Chondrocyte (in vitro differentiated cells): ENCODE data around the gene MFSD12. TPM values are rescaled to one million over a fixed set of nuclear protein-coding genes. Genes with fewer than 3 reads are reported as not detected.

Source experiments
- DNase-seq: peaks from one replicate; pipeline ENCODE4 v3.0.0; 2021; ENCODE audit warnings: mixed read lengths, low spot score
- H3K27ac Mint-ChIP-seq: one replicate; pipeline ENCODE4 v1.8.0; 2021; ENCODE audit warnings: mild to moderate bottlenecking, moderate library complexity, mixed read lengths; ENCODE audit not compliant: unreplicated experiment
- H3K27me3 Mint-ChIP-seq: 2 replicates; pipeline ENCODE4 v1.8.0; 2021; ENCODE audit warnings: low read depth, mixed read lengths
- H3K36me3 Mint-ChIP-seq: 2 replicates; pipeline ENCODE4 v1.8.0; 2021; ENCODE audit warnings: low read depth, mixed read lengths
- H3K4me1 Mint-ChIP-seq: 2 replicates; pipeline ENCODE4 v1.8.0; 2021; ENCODE audit warnings: low read depth, mild to moderate bottlenecking, mixed read lengths
- H3K4me3 Mint-ChIP-seq: one replicate; pipeline ENCODE4 v1.8.0; 2021; ENCODE audit warnings: mild to moderate bottlenecking, moderate library complexity, mixed read lengths; ENCODE audit not compliant: unreplicated experiment
- H3K9me3 Mint-ChIP-seq: 2 replicates; pipeline ENCODE4 v1.8.0; 2021; ENCODE audit warnings: low read depth, mixed read lengths
- CTCF ChIP-seq: fragments of 200-600 bp; sonication (generic); IDR thresholded peaks from 2 replicates; pipeline ENCODE4 v1.5.0; 2021; ENCODE audit warnings: antibody characterized with exemption, mild to moderate bottlenecking, moderate library complexity
- total RNA-seq: library from RNA; stranded (reverse); gene quantifications from 3 replicates; pipeline ENCODE4 v1.2.1, GENCODE V29; 2021

Gene MFSD12
- total RNA-seq, 1 donor from 2014 or later: 98.4 TPM

- peaks cover 5% of the 10 kb centered on the region for H3K4me1 Mint-ChIP-seq
- no peak for TF ChIP-seq CTCF
- DNase-seq: no peak
- no peak overlapping the region for H3K4me3 Mint-ChIP-seq
- no peaks in the 10 kb centered on the region for H3K9me3 Mint-ChIP-seq
- H3K27ac Mint-ChIP-seq: no peak overlapping the region
- peaks cover 9% of the 10 kb centered on the region for H3K36me3 Mint-ChIP-seq
- H3K27me3 Mint-ChIP-seq: no peaks in the 10 kb centered on the region
Observed at GRCh38 chr19:3536429-3537100, 20.8 kb downstream of the MFSD12 start.

GRCh38 chr19:3535981-3536380, 21.4 kb downstream of the MFSD12 start:
- H3K4me1 Mint-ChIP-seq: peaks cover 5% of the 10 kb centered on the region
- no peak overlapping the region for H3K4me3 Mint-ChIP-seq
- peaks cover 14% of the 10 kb centered on the region for H3K36me3 Mint-ChIP-seq
- H3K27ac Mint-ChIP-seq: no peak overlapping the region
- no peak for TF ChIP-seq CTCF
- DNase-seq: no peak
- H3K9me3 Mint-ChIP-seq: no peaks in the 10 kb centered on the region
- no peaks in the 10 kb centered on the region for H3K27me3 Mint-ChIP-seq

GRCh38 chr19:3535563-3535965, 21.8 kb downstream of the MFSD12 start:
- H3K36me3 Mint-ChIP-seq: peaks cover 14% of the 10 kb centered on the region

GRCh38 chr19:3535235-3535535, 22.2 kb downstream of the MFSD12 start:
- Mint-ChIP-seq H3K27me3 (no peaks in the 10 kb centered on the region), H3K9me3 (no peaks in the 10 kb centered on the region), H3K4me3 (no peak overlapping the region), H3K4me1 (peaks cover 5% of the 10 kb centered on the region), H3K36me3 (peaks cover 14% of the 10 kb centered on the region), H3K27ac (no peak overlapping the region)
- TF ChIP-seq CTCF: no peak
- no peak for DNase-seq

More at GRCh38 chr19:3535563-3535965, 21.8 kb downstream of the MFSD12 start:
- Mint-ChIP-seq H3K4me3 (no peak overlapping the region), H3K27me3 (no peaks in the 10 kb centered on the region), H3K27ac (no peak overlapping the region), H3K9me3 (no peaks in the 10 kb centered on the region), H3K4me1 (peaks cover 5% of the 10 kb centered on the region)
- DNase-seq: no peak
- no peak for TF ChIP-seq CTCF

- H3K4me1 Mint-ChIP-seq: peaks cover 5% of the 10 kb centered on the region
- H3K27ac Mint-ChIP-seq: no peak overlapping the region
- no peaks in the 10 kb centered on the region for H3K27me3 Mint-ChIP-seq
- no peaks in the 10 kb centered on the region for H3K9me3 Mint-ChIP-seq
- TF ChIP-seq CTCF: no peak
- H3K36me3 Mint-ChIP-seq: peaks cover 14% of the 10 kb centered on the region
- H3K4me3 Mint-ChIP-seq: no peak overlapping the region
- DNase-seq: no peak
Observed at GRCh38 chr19:3534375-3535234, 22.8 kb downstream of the MFSD12 start.
